Measurements from ENCODE around the gene IMP4.

DNA sequence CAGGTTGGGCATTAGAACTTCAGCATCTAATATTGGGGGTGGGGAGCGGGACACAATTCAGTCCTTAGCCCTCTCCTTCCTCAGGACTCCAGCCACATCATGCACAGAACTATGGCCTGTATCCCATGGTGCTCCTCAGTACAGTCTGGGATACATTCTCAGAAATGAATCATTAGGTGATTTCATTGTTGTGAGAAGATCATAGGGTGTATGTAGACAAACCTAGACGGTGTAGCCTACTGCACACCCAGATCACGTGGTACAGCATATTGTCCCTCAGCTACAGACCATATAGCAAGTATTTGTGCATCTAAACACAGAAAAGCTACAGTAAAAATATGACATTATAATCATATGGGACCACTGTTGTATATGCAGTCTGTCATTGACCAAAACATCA lies 23.2 kb upstream of the IMP4 start:
- TF ChIP-seq, protein P1, sequence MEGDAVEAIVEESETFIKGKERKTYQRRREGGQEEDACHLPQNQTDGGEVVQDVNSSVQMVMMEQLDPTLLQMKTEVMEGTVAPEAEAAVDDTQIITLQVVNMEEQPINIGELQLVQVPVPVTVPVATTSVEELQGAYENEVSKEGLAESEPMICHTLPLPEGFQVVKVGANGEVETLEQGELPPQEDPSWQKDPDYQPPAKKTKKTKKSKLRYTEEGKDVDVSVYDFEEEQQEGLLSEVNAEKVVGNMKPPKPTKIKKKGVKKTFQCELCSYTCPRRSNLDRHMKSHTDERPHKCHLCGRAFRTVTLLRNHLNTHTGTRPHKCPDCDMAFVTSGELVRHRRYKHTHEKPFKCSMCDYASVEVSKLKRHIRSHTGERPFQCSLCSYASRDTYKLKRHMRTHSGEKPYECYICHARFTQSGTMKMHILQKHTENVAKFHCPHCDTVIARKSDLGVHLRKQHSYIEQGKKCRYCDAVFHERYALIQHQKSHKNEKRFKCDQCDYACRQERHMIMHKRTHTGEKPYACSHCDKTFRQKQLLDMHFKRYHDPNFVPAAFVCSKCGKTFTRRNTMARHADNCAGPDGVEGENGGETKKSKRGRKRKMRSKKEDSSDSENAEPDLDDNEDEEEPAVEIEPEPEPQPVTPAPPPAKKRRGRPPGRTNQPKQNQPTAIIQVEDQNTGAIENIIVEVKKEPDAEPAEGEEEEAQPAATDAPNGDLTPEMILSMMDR (IDR thresholded peaks at IDR 0.05): no peak
- no peak for TF ChIP-seq POLR2AphosphoS5 (IDR thresholded peaks at IDR 0.05)
- TF ChIP-seq POLR2A (IDR thresholded peaks at IDR 0.05): no peak

All from breast epithelium (tissue), 3 donors.